Liver (tissue), 9 donors: ENCODE measurements around the gene DBP. TPM values are rescaled to one million over a fixed set of nuclear protein-coding genes. Genes with fewer than 3 reads are reported as not detected.

Experiments
- DNase-seq: peaks from one replicate; pipeline ENCODE4 v3.0.0-alpha.2; 2017; ENCODE audit warnings: low spot score
- H3K27ac ChIP-seq, 2 donors: one replicate each; pipeline ENCODE4 v1.7.0; 2013; ENCODE audit warnings: inconsistent platforms in 2 of 2, low read length in 2 of 2, control low read depth in 1 of 2, low read depth in 1 of 2, mild to moderate bottlenecking in 1 of 2
- H3K27me3 ChIP-seq, 4 donors: one replicate each; pipeline versions ENCODE4 v1.6.1 to v1.7.0; 2013; ENCODE audit warnings: low read length in 3 of 4, inconsistent platforms in 1 of 4, mild to moderate bottlenecking in 1 of 4, moderate library complexity in 1 of 4; ENCODE audit not compliant: control insufficient read depth in 4 of 4, insufficient read depth in 4 of 4
- H3K36me3 ChIP-seq, 4 donors: one replicate each; pipeline versions ENCODE4 v1.6.1 to v1.7.0; 2013; ENCODE audit warnings: low read length in 3 of 4, mild to moderate bottlenecking in 3 of 4, low read depth in 1 of 4, moderate library complexity in 1 of 4; ENCODE audit not compliant: control insufficient read depth in 4 of 4, insufficient read depth in 3 of 4
- H3K4me1 ChIP-seq, 4 donors: one replicate each; pipeline versions ENCODE4 v1.6.1 to v1.7.0; 2013; ENCODE audit warnings: low read length in 3 of 4, mild to moderate bottlenecking in 3 of 4, moderate library complexity in 1 of 4; ENCODE audit not compliant: control insufficient read depth in 4 of 4, insufficient read depth in 4 of 4
- H3K4me3 ChIP-seq, 3 donors: one replicate each; pipeline versions ENCODE4 v1.6.1 to v1.7.0; 2013; ENCODE audit warnings: low read length in 3 of 3, control low read depth in 1 of 3, low read depth in 1 of 3, mild to moderate bottlenecking in 1 of 3
- H3K9ac ChIP-seq, 2 donors: one replicate each; pipeline ENCODE4 v1.7.0; 2013; ENCODE audit warnings: low read length in 2 of 2, mild to moderate bottlenecking in 2 of 2, moderate library complexity in 2 of 2, control low read depth in 1 of 2, low read depth in 1 of 2
- H3K9me3 ChIP-seq, 4 donors: one replicate each; pipeline versions ENCODE4 v1.6.1 to v1.7.0; 2013; ENCODE audit warnings: low read length in 3 of 4; ENCODE audit not compliant: control insufficient read depth in 4 of 4
- EGR1 ChIP-seq, 2 donors: IDR thresholded peaks; 2 replicates each; pipeline ENCODE4 v1.6.1; 2016 to 2018; ENCODE audit warnings: antibody characterized with exemption in 2 of 2, low read depth in 2 of 2
- FOXA1 ChIP-seq: IDR thresholded peaks from 2 replicates; pipeline ENCODE4 v1.6.1; 2016; ENCODE audit warnings: antibody characterized with exemption
- FOXA2 ChIP-seq: IDR thresholded peaks from 2 replicates; pipeline ENCODE4 v1.6.1; 2016; ENCODE audit warnings: antibody characterized with exemption
- GABPA ChIP-seq, 2 donors: IDR thresholded peaks in 1 of 2; conservative IDR thresholded peaks in 1 of 2; 2 replicates each; pipeline ENCODE4 v1.6.1; 2016; ENCODE audit warnings: antibody characterized with exemption in 2 of 2, mild to moderate bottlenecking in 1 of 2, moderate library complexity in 1 of 2
- HNF4A ChIP-seq, 2 donors: conservative IDR thresholded peaks; 2 replicates each; pipeline ENCODE4 v1.6.1; 2016; ENCODE audit warnings: antibody characterized with exemption in 2 of 2, mild to moderate bottlenecking in 2 of 2
- HNF4G ChIP-seq: IDR thresholded peaks from 2 replicates; pipeline ENCODE4 v1.6.1; 2016; ENCODE audit warnings: antibody characterized with exemption
- JUND ChIP-seq, 2 donors: IDR thresholded peaks; 2 replicates each; pipeline ENCODE4 v1.6.1; 2016; ENCODE audit warnings: antibody characterized with exemption in 2 of 2
- NR2F2 ChIP-seq: IDR thresholded peaks from 2 replicates; pipeline ENCODE4 v1.6.1; 2016; ENCODE audit warnings: antibody characterized with exemption
- RAD21 ChIP-seq, 2 donors: IDR thresholded peaks; 2 replicates each; pipeline ENCODE4 v1.6.1; 2016; ENCODE audit warnings: antibody characterized with exemption in 2 of 2, mild to moderate bottlenecking in 2 of 2
- RXRA ChIP-seq, 2 donors: IDR thresholded peaks; 2 replicates each; pipeline ENCODE4 v1.6.1; 2017 to 2018; ENCODE audit warnings: antibody characterized with exemption in 2 of 2, mild to moderate bottlenecking in 1 of 2
- SP1 ChIP-seq: IDR thresholded peaks from 2 replicates; pipeline ENCODE4 v1.6.1; 2018; ENCODE audit warnings: antibody characterized with exemption, mild to moderate bottlenecking
- TAF1 ChIP-seq: conservative IDR thresholded peaks from 2 replicates; pipeline ENCODE4 v1.6.1; 2016; ENCODE audit warnings: antibody characterized with exemption, mild to moderate bottlenecking
- YY1 ChIP-seq: IDR thresholded peaks from 2 replicates; pipeline ENCODE4 v1.6.1; 2016; ENCODE audit warnings: antibody characterized with exemption, mild to moderate bottlenecking
- WGBS: extraction: QIAGEN DNeasy Blood & Tissue Kit; methylation state at CpG from one replicate; pipeline ENCODE4 v1.1.7; 2013; 5-methylcytosine and 5-hydroxymethylcytosine counted together
- polyA plus RNA-seq, 2 donors: library from polyadenylated mRNA; stranded (reverse) in 1 of 2; unstranded in 1 of 2; fragments of 200-250 nt in 1 of 2; fragments of >200 nt in 1 of 2; fragmentation: Nextera tagmentation in 1 of 2; extraction: Ambion mirVana in 1 of 2; gene quantifications; one replicate each; pipeline versions ENCODE4 v1.2.1 to v1.2.3, GENCODE V29; 2013 to 2015
- total RNA-seq, 2 donors: library from RNA; depleted of rRNA; stranded (reverse); fragments of >200 nt; gene quantifications; one replicate each; pipeline ENCODE4 v1.2.3, GENCODE V29; 2014
- TF ChIP-seq, protein P1 (sequence below): IDR thresholded peaks from 2 replicates; pipeline ENCODE4 v1.6.1; 2016; ENCODE audit warnings: antibody characterized with exemption
- TF ChIP-seq, protein P2 (sequence below): fragments of 150-350 bp; IDR thresholded peaks from 2 replicates; pipeline ENCODE4 v1.5.1; 2017; ENCODE audit warnings: improper control_type of control experiment, low read depth, low read length; ENCODE audit not compliant: missing input control
- TF ChIP-seq, protein P3 (sequence below): IDR thresholded peaks from 2 replicates; pipeline ENCODE4 v1.6.1; 2016; ENCODE audit warnings: antibody characterized with exemption
- TF ChIP-seq, protein P4 (sequence below): IDR thresholded peaks from 2 replicates; pipeline ENCODE4 v1.6.1; 2016; ENCODE audit warnings: antibody characterized with exemption
- TF ChIP-seq, protein P5 (sequence below): IDR thresholded peaks from 2 replicates; pipeline ENCODE4 v1.6.1; 2016; ENCODE audit warnings: antibody characterized with exemption, mild to moderate bottlenecking
- donor health status: healthy.
- donor health status: healthy.
- donor health status: healthy.
- donor health status: healthy.
- donor health status: healthy.

Gene DBP
- total and polyA plus RNA-seq, 4 donors, result 1.2 to 4.5 (median 1.8) TPM

DNA sequence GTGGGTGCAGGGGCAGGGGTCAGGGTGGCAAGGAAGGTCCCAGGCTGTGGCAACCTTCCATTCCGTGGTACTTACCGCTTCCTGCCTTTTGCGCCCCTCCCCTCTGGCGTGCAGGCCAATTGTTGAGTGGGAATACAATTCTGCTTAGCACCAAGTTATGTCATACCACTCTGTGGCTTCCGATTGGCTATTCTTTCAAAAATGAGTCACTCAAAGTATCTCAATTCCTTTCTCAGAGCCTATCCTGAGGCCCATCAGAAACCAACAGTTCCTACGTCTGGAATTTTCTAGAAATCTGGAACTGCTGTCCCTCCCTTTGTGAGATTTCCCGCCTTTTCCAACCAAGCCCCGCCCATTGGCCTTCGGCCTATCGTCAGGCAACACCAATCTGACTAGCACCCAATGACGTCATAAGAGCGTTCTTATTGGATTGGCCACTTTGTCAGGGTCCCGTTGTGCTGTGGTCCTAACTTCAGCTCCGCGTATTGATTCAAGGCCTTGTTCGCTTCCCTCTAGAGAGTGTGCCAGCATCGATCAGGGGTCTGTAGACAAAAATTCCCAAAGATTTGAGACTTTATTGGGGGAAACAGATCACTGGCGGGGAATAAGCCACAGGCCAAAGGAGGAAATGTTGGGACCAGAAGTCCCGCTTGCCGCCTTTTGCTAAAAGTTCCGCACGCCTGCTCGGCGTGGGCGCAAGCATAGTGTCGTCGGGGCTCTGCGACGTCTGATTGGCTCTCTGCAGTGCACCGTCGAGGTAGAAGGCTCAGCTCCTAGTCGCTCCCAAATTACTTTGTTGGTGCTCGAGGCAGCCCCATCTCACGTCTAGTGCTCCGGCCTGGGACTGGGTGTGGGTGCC is 23.9 kb upstream of the DBP start:
- TF ChIP-seq GABPA (IDR thresholded peaks at IDR 0.05 in 1 of 2, conservative IDR thresholded peaks at IDR 0.05 in 1 of 2) (no peak), YY1 (no peak), SP1 (peak; percentile 45), TAF1 (no peak), HNF4A (conservative IDR thresholded peaks at IDR 0.05) (no peak), HNF4G (no peak), NR2F2 (peak; percentile 49), FOXA2 (no peak), EGR1 (IDR thresholded peaks at IDR 0.05; ENCODE audit: low read depth in 2 of 2) (no peak), JUND (IDR thresholded peaks at IDR 0.05) (peak in 1 of 2 donors; percentile 59), RXRA (IDR thresholded peaks at IDR 0.05) (no peak), RAD21 (IDR thresholded peaks at IDR 0.05) (no peak), FOXA1 (no peak)
- TF ChIP-seq, protein P1, sequence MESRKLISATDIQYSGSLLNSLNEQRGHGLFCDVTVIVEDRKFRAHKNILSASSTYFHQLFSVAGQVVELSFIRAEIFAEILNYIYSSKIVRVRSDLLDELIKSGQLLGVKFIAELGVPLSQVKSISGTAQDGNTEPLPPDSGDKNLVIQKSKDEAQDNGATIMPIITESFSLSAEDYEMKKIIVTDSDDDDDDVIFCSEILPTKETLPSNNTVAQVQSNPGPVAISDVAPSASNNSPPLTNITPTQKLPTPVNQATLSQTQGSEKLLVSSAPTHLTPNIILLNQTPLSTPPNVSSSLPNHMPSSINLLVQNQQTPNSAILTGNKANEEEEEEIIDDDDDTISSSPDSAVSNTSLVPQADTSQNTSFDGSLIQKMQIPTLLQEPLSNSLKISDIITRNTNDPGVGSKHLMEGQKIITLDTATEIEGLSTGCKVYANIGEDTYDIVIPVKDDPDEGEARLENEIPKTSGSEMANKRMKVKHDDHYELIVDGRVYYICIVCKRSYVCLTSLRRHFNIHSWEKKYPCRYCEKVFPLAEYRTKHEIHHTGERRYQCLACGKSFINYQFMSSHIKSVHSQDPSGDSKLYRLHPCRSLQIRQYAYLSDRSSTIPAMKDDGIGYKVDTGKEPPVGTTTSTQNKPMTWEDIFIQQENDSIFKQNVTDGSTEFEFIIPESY, result no peak
- TF ChIP-seq, protein P2, sequence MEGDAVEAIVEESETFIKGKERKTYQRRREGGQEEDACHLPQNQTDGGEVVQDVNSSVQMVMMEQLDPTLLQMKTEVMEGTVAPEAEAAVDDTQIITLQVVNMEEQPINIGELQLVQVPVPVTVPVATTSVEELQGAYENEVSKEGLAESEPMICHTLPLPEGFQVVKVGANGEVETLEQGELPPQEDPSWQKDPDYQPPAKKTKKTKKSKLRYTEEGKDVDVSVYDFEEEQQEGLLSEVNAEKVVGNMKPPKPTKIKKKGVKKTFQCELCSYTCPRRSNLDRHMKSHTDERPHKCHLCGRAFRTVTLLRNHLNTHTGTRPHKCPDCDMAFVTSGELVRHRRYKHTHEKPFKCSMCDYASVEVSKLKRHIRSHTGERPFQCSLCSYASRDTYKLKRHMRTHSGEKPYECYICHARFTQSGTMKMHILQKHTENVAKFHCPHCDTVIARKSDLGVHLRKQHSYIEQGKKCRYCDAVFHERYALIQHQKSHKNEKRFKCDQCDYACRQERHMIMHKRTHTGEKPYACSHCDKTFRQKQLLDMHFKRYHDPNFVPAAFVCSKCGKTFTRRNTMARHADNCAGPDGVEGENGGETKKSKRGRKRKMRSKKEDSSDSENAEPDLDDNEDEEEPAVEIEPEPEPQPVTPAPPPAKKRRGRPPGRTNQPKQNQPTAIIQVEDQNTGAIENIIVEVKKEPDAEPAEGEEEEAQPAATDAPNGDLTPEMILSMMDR, result no peak
- TF ChIP-seq, protein P3, sequence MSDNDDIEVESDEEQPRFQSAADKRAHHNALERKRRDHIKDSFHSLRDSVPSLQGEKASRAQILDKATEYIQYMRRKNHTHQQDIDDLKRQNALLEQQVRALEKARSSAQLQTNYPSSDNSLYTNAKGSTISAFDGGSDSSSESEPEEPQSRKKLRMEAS, result no peak
- TF ChIP-seq, protein P4, sequence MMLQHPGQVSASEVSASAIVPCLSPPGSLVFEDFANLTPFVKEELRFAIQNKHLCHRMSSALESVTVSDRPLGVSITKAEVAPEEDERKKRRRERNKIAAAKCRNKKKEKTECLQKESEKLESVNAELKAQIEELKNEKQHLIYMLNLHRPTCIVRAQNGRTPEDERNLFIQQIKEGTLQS, result no peak
- TF ChIP-seq, protein P5, sequence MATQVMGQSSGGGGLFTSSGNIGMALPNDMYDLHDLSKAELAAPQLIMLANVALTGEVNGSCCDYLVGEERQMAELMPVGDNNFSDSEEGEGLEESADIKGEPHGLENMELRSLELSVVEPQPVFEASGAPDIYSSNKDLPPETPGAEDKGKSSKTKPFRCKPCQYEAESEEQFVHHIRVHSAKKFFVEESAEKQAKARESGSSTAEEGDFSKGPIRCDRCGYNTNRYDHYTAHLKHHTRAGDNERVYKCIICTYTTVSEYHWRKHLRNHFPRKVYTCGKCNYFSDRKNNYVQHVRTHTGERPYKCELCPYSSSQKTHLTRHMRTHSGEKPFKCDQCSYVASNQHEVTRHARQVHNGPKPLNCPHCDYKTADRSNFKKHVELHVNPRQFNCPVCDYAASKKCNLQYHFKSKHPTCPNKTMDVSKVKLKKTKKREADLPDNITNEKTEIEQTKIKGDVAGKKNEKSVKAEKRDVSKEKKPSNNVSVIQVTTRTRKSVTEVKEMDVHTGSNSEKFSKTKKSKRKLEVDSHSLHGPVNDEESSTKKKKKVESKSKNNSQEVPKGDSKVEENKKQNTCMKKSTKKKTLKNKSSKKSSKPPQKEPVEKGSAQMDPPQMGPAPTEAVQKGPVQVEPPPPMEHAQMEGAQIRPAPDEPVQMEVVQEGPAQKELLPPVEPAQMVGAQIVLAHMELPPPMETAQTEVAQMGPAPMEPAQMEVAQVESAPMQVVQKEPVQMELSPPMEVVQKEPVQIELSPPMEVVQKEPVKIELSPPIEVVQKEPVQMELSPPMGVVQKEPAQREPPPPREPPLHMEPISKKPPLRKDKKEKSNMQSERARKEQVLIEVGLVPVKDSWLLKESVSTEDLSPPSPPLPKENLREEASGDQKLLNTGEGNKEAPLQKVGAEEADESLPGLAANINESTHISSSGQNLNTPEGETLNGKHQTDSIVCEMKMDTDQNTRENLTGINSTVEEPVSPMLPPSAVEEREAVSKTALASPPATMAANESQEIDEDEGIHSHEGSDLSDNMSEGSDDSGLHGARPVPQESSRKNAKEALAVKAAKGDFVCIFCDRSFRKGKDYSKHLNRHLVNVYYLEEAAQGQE, result no peak

More for the DNA sequence above, 23.9 kb upstream of the DBP start:
- peak; percentile 73 for DNase-seq
- Histone ChIP-seq H3K9ac (peak overlapping the region in 1 of 2 donors; percentile 28), H3K27me3 (no peaks in the 10 kb centered on the region), H3K9me3 (no peaks in the 10 kb centered on the region), H3K36me3 (no peaks in the 10 kb centered on the region), H3K4me3 (no peak overlapping the region), H3K27ac (peak overlapping the region; percentile 13 to 31), H3K4me1 (peaks cover 0 to 2% (median 0%) of the 10 kb centered on the region in 4 donors)
- 67% methylated on average over 35 of the region's 35 CpGs for WGBS
